ENCODE measurements around the gene CACNB4. TPM values are rescaled to one million over a fixed set of nuclear protein-coding genes. Genes with fewer than 3 reads are reported as not detected.

CACNB4 gene
- total RNA-seq, 4 donors from 2014 or later, result 0.20 to 1.6 (median 0.90) TPM

DNA sequence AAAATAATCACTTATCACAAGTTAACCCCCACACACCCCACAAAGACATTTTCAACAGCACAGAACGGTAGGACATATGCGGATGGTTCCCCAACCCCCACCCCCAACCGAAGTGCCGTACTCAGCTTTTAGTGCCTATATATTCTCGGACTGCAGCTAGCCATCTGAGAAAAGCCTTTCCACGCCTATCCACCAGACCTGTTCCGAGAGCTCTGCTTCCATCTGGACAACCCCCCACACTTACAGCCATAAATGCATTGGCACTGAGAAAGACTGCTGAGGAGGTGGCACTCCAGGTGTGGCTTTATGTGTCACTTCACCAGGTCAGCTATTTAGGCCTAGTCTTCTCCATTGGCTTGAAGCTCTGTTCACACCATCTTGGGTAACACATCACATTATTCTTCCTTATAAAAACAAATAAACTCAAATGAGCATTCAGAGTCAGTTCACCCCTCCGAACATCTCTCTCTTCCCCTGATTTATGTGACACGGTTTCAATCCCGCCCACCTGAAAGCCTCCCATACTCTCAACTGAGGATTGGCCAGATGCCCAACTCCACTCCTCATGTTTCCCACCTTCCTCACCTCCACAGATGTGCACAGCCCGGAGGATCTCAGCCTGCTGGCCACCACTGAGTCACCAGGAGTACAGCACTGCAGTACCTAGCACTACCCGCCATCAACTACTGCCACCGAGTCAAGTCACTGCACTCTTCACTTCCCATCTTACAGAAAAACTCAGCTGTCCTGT lies 127.4 kb downstream of the CACNB4 start:
- TF ChIP-seq POLR2A (IDR thresholded peaks at IDR 0.05), result no peak
- no peak for TF ChIP-seq EP300 (IDR thresholded peaks at IDR 0.05; ENCODE audit: low read depth)
- no peak for TF ChIP-seq POLR2AphosphoS5 (IDR thresholded peaks at IDR 0.05)
- TF ChIP-seq, protein P1, sequence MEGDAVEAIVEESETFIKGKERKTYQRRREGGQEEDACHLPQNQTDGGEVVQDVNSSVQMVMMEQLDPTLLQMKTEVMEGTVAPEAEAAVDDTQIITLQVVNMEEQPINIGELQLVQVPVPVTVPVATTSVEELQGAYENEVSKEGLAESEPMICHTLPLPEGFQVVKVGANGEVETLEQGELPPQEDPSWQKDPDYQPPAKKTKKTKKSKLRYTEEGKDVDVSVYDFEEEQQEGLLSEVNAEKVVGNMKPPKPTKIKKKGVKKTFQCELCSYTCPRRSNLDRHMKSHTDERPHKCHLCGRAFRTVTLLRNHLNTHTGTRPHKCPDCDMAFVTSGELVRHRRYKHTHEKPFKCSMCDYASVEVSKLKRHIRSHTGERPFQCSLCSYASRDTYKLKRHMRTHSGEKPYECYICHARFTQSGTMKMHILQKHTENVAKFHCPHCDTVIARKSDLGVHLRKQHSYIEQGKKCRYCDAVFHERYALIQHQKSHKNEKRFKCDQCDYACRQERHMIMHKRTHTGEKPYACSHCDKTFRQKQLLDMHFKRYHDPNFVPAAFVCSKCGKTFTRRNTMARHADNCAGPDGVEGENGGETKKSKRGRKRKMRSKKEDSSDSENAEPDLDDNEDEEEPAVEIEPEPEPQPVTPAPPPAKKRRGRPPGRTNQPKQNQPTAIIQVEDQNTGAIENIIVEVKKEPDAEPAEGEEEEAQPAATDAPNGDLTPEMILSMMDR (IDR thresholded peaks at IDR 0.05), result no peak
- no peaks in the 10 kb centered on the region for H3K9me3 ChIP-seq
- no peak for DNase-seq
- H3K27ac ChIP-seq, result no peak overlapping the region
- intact Hi-C loops (cut with DNase I; ENCODE audit: low total_unique reads), result no loop called here
- no peaks in the 10 kb centered on the region for H3K36me3 ChIP-seq
- no peak overlapping the region for H3K4me3 ChIP-seq
- no peaks in the 10 kb centered on the region for H3K27me3 ChIP-seq
- no peaks in the 10 kb centered on the region for H3K4me1 ChIP-seq
- 92 to 94% methylated on average over 7 to 13 of the region's 13 CpGs for WGBS, 2 donors (ENCODE audit: low coverage in 1 of 2)
- in situ Hi-C loops (cut with MboI; ENCODE audit: low pct_ligation_motif_present in 1 of 4, low pct_unique_long_range_greater_than_20kb in 1 of 4, low sequenced_read_pairs in 3 of 4), result no loop called here

DNA sequence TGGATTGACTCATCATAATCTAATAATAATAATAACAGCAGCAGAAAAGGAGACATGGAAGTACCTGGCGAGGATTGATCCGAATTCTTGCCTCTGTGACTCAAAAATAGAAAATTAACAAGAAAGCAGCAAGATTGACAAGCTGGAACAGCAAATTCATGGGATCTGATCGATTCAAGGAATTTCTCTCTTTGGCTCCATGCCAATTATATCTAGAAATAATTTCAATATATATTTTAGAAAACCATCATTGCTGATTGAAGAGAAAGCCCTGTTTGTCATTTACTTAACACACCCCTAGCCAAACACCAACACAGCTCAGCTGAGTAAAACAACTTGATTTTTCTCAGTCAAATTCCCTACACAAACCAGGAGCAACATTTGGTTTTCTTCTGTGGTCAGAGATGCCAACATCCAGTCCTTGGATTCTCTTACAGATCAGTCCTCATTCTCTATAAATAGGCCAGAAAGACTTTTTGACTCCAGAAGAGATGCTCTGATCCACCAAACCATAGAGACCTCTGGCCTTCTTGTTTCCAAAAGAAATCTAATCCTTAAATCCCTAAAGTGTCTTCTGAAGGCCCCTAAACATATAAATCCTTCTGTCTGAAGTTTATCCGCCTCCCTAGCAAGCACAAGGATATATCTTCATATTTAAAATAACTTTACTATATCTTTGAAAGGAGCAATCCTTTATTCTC lies 129.9 kb downstream of the CACNB4 start:
- no peak for DNase-seq
- TF ChIP-seq, protein P1 (IDR thresholded peaks at IDR 0.05), result no peak
- TF ChIP-seq EP300 (IDR thresholded peaks at IDR 0.05; ENCODE audit: low read depth) (no peak), POLR2A (IDR thresholded peaks at IDR 0.05) (no peak), POLR2AphosphoS5 (IDR thresholded peaks at IDR 0.05) (no peak)
- H3K4me1 ChIP-seq, result no peaks in the 10 kb centered on the region
- H3K9me3 ChIP-seq, result no peaks in the 10 kb centered on the region
- intact Hi-C loops (cut with DNase I; ENCODE audit: low total_unique reads) (no loop called here), in situ Hi-C loops (cut with MboI; ENCODE audit: low pct_ligation_motif_present in 1 of 4, low pct_unique_long_range_greater_than_20kb in 1 of 4, low sequenced_read_pairs in 3 of 4) (no loop called here)
- WGBS, 2 donors (ENCODE audit: low coverage in 1 of 2), result 86 to 93% methylated on average over 4 of the region's 4 CpGs
- H3K4me3 ChIP-seq, result no peak overlapping the region
- H3K27ac ChIP-seq, result no peak overlapping the region
- H3K27me3 ChIP-seq, result no peaks in the 10 kb centered on the region
- H3K36me3 ChIP-seq, result no peaks in the 10 kb centered on the region

DNA sequence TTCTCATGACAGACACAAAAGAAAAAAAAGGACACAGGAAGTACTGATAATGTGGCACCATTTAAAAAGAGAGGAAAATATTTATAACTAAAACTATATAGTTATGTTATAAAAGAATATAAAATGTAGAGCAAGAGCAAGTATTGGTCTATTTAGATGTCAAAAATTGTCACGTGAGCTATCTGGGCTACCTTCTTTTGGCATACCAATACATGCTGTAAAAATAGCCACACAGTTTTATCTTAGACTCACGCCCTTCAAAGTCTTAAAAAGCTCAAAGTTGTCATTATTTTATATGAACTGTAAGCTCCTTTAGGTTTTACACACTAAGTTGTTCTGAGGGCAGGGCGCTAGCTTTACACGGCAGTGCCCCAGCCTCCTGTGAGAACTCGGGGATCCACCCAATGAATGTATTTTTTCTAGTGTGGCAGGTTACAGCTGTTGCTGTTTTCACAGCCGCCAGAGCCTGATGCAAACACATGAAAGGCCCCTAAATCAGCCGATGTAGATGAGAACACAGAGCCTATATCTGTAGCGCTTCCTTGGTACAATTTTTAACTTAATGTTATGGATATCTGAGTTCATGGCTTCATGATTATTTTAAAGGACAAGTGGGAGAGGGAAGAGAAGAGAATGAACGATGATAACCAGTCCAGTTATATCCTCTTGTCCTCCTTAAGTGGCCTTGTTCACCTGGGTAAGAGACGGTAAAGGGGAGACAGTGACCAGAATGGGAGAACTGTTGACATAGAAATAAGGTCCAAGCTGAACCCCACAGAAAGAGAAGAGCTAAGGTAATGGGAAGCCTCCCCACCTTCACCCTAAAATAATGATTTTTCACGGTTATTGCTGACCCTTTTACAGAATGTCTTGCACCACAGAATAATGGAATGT lies 130.8 kb downstream of the CACNB4 start:
- Histone ChIP-seq H3K27ac (no peak overlapping the region), H3K27me3 (no peaks in the 10 kb centered on the region), H3K4me1 (no peaks in the 10 kb centered on the region), H3K4me3 (no peak overlapping the region), H3K9me3 (no peaks in the 10 kb centered on the region), H3K36me3 (no peaks in the 10 kb centered on the region)
- TF ChIP-seq EP300 (IDR thresholded peaks at IDR 0.05; ENCODE audit: low read depth), result no peak
- no peak for TF ChIP-seq POLR2A (IDR thresholded peaks at IDR 0.05)
- TF ChIP-seq POLR2AphosphoS5 (IDR thresholded peaks at IDR 0.05), result no peak
- TF ChIP-seq, protein P1 (IDR thresholded peaks at IDR 0.05), result no peak
- in situ Hi-C loops (cut with MboI; ENCODE audit: low pct_ligation_motif_present in 1 of 4, low pct_unique_long_range_greater_than_20kb in 1 of 4, low sequenced_read_pairs in 3 of 4), result no loop called here
- intact Hi-C loops (cut with DNase I; ENCODE audit: low total_unique reads), result no loop called here
- 58 to 61% methylated on average over 7 to 11 of the region's 11 CpGs for WGBS, 2 donors (ENCODE audit: low coverage in 1 of 2)
- no peak for DNase-seq

DNA sequence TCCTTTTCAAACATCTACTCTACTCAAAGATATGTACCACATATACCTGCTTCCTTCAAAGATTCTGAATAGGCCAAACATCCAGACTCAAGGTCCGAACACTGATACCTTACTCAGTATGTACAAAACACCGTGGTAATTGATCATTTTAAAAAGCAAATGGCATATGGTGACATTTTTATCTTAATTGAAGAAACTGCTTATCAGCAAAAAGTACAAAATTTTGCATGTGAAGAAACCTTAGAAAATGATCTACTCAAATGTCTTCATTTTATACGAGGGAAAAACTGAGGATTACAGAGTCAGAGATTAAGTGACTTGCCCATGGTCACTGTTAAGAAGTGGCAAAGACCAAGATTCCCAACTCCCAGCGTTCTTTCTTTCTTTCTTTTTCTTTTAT lies 133.0 kb downstream of the CACNB4 start:
- H3K9me3 ChIP-seq, result no peaks in the 10 kb centered on the region
- TF ChIP-seq EP300 (IDR thresholded peaks at IDR 0.05; ENCODE audit: low read depth) (no peak), POLR2AphosphoS5 (IDR thresholded peaks at IDR 0.05) (no peak), POLR2A (IDR thresholded peaks at IDR 0.05) (no peak)
- TF ChIP-seq, protein P1 (IDR thresholded peaks at IDR 0.05), result no peak
- in situ Hi-C loops (cut with MboI; ENCODE audit: low pct_ligation_motif_present in 1 of 4, low pct_unique_long_range_greater_than_20kb in 1 of 4, low sequenced_read_pairs in 3 of 4) (no loop called here), intact Hi-C loops (cut with DNase I; ENCODE audit: low total_unique reads) (no loop called here)
- H3K27ac ChIP-seq, result no peak overlapping the region
- no peak overlapping the region for H3K4me3 ChIP-seq
- 93 to 100% methylated on average over 4 of the region's 4 CpGs for WGBS, 2 donors (ENCODE audit: low coverage in 1 of 2)
- DNase-seq, result no peak
- no peaks in the 10 kb centered on the region for H3K27me3 ChIP-seq
- no peaks in the 10 kb centered on the region for H3K4me1 ChIP-seq
- H3K36me3 ChIP-seq, result no peaks in the 10 kb centered on the region
